NCI-H82 treated with DMSO at 0.1 percent for 48 hours (cell line): ENCODE data around the gene WFS1.

ENCODE experiments used
- DNase-seq: peaks from one replicate; lab custom pipeline; 2025; ENCODE audit not compliant: unreplicated experiment; lab: John Stamatoyannopoulos, UW

Gene WFS1

DNA sequence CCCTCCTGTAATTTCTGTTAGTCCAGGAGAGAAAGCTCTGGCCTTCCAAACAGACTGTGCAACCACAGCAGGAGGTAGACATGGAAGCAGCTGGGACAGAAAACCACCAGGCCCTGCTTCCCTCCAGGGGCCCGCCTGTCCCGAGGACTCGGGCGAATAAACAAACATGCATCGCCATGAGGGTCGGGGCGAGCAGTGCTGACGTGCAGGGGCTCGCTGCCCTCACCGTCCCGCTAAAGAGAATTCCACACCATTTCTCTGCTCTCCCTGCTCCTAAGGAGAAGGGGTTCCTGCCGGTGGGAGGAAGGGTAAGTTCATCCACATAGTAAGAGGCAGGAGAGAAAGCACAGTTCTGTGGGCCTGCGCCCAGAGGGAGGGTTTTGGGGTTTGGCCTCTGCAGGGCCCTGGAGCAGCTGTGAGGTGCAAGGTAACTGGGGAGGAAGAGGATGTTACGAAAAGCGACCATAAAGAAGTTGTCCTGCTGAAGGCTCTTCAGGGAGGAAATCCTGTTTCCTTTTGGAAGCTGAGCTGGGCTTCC, 54.9 kb downstream of the WFS1 start:
- DNase-seq = no peak

DNA sequence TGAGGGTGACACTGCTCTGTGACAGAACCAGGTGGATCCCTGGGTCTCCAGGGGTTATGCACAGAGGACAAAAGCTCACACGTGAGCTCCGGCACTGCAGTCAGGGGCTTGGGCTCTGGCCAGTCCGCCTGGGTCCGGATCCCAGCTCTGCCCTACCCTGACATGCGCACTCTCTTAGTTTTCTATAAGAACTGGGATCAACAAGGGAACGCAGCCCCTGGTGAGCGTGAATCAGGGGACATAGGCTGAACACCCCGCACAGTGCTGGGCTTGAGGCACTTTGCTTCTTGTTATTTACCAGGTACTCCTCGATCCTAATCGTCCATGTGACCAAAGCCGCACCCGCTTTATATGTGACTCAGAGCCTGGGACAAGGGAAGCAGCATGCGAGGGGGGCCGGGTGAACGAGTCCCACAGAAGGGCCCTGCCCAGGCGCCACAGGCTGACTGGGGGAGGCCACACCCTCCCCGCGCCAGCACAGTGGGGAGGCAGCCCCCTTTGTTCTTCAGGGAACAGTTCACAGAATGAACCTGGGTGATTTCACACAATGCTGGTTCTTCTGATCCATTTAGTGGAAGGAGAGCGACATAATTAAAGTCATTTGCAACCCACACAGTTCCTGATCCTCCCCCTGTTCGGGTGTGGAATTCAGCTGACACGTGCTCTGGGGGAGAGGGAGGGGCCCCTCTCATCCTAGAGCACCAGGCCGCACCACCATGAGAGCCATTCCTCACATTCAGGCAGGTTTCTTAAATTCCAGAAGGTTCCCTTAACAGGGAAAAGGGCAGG, 55.5 kb downstream of the WFS1 start:
- DNase-seq = no peak

DNA sequence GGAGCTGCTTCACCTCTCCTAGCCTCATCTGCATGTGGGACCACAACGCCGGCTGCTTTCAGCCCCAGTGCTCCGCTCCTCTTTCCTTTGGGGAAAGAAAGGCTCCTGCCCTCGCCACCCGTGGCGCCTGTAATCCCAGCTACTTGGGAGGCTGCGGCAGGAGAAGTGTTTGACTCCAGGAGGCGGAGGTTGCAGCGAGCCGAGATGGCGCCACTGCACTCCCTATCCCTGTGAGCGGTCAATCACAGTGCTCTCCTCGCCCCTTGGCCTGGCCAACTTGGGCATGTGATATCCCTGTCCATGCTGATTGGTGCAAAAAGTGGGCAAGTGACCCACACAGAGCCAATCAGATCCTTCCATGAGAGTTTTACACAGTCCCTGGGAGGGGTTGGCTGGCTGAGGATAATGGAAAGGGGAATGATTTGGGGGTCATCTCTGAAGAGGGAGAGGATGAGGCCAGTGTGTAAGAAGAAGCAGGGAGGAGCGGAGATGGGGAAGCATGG, 56.2 kb downstream of the WFS1 start:
- no peak for DNase-seq

DNA sequence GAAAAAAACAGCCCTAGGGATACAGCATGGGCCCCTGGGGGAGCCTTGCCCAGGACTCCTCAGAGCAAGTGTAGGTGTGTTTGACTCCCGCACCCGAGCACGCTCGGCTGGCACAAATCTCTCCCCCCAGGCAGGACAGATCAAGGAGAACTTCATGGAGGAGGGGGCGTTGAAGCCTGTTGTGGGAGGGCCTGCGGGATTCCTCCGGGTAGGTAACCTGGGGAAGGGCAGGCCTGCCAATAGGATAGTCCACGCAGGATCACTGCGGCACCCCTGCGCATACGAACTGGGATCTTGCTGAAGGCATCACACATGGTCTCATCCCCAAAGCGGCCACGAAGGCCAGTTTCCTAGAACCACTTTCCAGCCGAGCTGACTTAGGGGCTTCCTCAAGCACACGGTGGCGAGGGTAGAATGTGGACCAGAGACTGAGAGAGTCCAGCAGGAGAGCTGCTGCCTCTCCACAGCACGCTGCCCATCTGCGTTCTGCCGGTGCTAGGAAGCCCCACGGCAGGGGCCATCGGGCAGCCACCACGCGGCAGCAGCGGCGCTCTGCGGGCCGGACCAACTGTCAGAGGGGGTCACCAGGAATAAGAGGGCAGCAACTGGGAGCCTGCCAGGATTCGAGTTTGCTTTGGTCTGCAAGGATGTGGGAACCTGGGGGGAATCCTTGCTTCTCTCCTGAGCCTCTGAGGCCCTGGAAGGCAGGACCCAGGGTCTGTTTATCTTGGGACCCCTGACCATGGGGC, 56.8 kb downstream of the WFS1 start:
- no peak for DNase-seq

DNA sequence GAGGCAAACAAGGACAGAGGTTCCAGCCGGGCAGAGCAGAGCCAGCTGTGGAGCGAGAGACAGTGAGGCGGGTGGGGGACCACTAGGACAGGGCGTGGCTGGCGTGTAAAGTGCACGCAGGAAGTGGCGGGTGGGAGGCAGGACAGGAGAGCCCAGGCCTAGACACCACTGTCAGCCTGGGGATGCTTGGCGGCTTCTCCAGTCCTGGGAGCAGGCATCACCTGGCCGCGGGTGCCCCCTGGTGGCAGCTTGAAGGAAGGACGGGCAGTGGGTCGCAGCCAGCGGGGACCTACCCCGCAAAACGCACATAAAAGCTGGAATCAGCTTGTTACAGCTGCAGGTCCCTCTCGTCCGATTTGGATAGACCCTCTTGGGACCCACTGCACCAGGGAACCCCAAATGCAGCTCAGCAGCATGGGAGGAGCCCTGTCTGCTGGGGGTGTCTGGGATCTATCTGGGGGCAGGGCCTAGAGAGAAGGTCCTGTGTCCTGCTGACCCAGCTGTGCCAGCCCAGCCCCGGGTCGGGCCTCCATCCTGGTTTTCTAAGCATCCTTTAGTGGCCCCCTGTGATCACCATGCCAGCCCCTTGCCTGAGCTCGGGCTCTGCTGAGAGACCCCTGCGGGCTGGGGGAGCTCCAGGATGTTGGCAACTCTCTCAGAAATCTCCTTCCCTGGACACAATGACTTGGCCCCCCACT, 57.7 kb downstream of the WFS1 start:
- DNase-seq = peak; percentile 5

DNA sequence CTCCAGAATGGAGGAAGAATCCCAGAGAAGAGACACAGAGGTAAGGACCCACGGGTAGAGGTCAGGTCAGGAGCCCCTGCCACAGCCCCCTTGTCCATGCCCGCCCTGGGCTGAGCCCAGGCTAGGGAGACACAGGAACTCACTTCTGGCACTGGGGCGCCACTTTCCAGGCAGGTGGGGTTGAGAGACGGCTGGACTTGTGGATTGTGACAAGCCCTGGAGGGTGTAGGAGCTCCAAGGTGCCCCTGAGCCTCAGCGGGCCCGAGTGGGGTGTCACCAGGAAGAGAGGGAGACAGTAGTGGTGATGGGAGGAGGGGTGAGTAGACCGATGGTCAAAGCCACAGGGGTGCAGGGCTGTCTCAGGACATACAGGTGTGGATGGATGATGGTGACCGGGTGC, 58.9 kb downstream of the WFS1 start:
- DNase-seq = no peak

DNA sequence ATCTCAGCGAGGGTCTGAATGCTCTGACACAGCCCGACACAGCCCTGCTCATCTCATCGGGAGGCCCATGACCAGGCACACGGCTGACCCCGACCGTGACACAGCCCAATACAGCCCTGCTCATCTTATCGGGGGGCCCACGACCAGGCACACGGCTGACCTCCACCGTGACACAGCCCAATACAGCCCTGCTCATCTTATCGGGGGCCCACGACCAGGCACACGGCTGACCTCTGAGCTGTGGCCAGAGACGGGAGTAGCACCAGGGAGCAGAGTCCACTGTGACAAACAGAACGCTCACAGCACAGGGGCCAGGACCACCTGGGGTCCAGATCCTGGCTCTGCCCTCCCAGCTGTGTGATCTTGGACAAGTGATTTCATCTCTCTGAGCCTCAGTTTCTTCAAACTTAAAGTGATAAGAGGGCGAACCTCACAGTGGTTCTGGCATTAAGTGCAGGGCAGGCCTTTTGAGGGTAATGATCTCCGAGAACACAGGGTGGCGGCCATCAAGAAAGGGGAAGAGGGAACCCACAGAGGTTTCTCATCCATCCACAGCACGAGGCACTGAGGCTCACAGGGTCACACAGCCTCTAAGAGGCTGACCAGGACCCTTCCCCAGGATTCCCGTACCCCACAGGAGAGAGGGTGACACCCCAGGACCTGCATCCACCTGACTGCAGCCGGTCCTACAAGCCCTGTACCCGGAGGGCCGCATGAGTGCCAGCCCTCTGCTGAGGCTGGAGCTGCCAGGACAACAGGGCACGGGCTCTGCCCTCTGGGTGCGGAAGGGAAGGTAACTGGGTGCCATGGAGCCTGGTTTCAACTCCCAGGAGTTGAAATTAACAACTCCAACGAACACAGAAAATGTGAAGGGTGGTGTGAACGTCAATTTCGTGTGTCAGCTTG, 60.1 kb downstream of the WFS1 start:
- DNase-seq = no peak

DNA sequence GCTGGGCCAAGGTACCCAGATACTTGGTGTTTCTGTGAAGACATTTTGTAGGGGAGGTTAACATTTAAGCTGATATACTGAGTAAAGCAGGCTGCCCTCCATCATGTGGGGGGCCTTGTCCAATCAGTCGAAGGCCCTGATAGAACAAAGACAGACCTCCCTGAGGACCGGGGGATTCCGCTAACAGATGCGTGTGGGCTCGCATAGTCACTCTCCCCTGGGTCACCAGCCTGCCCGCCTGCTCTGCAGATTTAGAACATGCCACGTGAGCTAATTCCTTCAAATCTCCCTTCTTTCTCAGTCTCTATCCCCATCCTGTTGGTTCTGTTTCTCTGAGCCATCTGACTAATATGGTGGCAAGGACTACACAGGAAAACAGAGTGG, 60.7 kb downstream of the WFS1 start:
- no peak for DNase-seq

DNA sequence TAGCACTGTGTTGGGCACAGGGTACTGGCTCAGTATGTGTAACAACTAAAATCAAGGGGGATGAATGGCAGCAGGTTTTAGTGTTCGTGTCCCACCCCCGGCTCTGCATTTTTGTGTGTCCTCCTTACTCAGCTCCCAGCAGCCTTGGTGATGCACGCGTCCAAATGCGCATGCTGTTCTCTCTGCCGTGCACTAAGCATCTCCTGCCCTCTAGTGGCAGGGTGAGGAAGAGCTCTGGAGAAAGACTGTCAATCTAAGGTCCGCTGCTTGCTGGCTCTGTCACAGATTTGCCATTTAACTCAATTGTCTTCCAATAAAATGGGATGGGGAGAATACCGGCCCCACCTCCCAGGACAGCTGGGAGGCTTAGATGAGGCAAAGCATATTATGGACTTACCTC, 61.4 kb downstream of the WFS1 start:
- no peak for DNase-seq

DNA sequence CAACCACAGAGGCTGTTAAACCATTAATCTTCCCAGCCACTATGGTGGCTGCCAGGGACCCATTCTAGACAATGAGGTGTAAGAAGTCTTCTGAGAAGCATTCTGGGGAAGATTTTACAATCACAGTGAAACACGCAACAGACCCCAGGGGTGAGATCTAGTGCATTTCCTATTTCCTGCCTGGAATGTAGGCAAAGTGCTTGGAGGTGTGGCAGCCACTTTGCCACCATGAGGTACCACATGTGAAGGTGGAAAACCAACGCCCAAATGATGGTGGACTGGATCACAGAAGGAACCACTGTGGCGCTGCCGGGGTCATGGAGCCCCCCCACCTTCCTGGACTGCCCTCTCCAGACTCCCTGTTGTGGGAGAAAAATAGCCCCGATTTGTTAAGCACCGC, 61.8 kb downstream of the WFS1 start:
- no peak for DNase-seq

DNA sequence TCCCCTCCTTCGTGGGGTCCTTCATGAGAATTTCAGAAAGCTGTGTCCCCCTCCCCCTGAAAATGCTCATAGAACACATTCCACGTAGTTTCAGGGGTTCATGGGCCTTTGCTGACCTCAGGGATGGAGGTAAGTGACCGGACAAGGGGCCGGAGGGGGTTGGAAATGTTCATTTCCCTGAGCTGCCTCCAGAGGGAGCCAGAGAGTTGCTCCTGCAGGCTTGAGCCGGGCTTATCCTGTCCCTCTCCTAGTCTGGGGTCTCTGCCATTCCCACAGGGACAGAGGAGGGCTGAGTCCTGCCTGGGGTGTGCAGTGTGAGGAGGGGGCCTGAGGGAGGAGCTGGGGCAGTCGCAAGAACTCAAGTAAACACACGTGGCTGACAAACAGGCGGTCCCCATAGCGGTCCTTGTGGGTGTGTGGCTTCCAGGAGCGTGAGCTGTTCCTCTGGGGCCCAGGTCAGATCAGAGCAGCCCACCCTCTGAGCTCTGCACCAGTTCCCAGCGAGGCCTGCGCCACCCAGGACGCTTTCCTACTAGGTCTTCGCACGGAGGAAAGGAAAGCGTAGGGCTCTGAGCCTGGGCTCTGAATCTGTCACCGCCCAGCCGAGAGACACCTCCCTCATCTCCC, 62.5 kb downstream of the WFS1 start:
- DNase-seq = no peak

DNA sequence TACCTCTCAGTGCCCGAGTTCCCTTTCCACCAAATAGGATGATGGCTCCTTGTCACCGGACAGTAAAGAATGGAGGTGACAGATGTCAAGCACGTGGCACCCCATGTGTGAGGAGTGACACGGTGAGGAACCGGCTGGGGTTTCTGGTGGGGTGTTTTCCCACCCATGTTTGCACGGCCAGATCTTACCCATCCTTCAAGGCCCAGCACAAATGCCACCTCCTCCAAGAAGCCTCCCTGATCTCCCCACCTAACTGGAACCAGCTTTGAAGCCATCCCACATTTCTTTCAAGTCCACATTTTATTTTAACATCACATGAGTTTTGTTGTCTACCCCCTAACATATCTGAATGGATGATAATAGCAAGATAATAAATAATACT, 63.0 kb downstream of the WFS1 start:
- no peak for DNase-seq

DNA sequence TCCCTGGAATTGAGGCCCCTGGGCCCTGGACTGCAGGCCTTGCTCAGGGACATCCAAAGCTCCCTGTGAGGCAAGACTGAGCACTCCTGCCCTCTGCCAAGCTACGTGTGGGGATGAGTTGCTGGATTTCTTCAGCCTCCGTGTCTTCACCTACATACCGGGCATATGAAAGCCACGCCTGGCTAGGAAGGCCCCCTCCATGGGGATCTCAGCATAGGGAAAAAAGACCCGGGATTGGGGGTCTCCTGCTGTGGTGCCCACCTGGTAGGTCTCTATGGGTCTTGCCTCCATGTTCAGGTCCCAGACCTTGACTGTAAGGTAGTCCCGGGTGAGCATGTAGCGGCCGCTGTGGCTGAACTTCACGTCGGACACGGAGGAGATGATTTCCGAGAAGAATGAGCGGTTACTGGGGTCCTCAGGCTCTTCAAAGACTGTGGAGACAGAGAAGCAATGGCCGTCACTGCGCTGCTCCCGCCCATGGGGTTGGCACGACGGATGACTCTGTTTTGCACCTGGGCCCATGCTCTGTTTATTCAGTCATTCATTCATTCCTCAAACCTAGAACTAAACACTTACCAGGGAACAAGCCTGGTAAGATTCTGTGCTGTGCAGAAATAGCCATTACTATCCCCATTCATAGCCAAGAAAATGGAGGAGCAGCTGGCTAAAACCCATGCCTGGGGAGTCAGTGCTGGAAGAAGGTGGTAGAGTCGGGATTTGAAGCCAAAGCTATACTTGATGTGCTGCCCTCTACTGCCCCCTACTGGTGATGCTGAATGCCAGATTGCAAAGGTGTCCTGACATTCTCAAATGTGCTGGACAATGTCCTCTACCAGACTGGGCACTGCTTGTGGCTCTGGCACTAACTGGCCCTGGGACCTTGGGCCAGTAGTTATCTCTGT, 63.9 kb downstream of the WFS1 start:
- no peak for DNase-seq

DNA sequence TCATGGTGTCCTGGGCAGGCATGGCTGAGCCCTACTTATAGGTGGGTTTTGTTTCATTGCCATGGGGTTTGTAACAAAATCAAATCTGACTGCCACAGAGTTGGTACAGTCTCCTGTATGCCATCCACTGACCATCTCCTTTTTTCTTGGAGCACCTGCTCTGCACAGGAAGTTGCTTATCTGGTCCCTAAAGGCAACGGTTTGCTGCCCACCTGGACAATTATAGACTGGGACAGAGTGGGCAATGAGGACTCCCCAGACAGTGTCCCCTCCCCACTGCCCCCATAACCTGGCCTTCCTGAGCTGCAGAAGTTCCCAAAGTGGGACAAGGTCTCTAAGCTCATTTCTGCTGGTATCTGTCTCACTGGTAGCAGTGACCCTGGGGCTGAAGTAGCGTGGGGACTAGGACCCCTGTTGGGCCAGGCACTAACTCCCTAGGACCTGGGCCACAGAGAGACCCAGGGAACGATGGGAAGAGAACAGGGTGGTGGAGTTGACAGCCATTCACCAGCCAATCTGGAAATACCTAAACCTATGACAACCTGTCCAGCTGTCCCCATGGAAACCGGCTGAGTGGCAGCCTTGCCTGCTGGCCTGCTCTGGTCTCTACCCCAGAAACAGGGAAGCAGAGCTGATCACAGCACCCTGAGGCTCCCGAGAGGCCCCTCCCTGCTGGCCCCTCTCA, 64.7 kb downstream of the WFS1 start:
- no peak for DNase-seq

DNA sequence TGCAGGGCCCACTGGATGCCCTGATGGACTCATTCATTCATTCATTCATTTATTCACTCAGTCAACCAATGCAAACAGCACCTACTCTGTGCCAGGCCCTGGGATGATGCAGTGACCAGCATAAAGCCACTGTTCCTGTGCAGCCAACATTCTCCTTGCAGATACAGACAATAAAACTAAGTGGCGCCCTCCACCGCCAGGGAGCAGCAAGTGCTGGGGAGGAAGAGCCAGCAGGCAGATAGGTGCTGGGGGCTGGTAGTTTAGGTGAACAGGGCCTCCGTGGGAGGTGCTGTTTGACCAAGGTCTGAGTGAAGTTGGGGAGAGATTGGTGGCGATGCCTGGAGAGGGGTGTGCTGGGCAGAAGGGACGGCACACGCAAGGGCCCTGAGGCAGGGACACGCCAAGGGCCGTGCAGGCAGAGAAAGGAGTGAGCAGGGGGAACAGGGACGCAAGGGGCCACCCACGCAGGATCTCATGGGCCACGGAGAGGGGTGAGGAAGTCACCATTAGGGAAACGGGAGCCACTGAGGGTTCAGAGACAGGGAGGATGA, 65.5 kb downstream of the WFS1 start:
- no peak for DNase-seq

DNA sequence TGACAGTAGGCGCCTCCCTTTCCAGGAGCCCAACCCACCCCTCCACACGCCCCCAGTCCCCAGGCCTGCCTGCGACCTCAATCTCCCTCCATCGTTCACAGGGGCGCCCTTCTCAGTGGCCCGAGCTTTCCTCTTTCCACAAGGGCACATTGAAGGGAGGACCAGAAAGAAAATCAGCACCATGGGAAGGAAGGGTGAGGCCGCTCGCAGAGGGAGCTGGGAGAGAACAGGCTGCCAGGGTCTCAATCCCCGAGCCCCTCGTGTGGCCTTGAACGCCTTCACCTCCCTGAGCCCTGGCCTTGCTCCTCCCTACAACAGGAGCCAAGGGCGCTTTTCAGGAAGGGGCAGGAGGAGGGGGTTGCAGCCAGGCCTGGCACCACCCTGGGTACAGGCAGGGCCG, 66.5 kb downstream of the WFS1 start:
- DNase-seq = no peak

DNA sequence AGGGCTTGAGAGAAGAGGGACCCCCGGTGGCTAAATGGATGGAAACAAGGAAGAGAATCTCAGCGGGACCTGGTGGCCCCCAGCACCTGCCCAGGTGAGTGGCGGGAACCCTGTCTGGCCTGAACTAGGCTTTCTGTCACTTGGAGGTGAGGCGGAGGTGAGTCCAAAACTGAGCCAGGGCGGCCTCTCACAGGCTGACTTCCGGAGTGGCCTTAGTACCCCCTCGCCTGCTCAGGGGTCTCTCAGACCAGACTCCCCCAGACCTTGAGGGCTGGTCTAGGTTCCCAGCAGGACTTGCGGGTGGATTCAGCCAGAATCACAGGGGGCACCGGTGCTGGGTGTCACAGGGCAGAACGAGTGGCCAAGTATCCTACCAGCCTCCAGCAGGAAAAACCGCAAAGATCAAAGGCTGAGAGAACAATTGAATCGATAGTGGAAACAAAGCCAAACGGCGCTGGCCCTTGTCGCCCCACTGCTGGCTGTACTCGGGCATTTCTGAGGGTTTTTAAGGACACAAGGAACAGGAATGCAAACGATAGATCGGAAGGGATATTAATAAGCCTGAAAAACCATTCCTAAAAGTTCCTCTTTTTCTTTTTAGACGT, 67.8 kb downstream of the WFS1 start:
- DNase-seq = no peak
